Erythroblast (primary cell): ENCODE results near the gene COG7.

ENCODE experiments used
- GATA1 ChIP-seq: IDR thresholded peaks from 2 replicates; pipeline ENCODE4 v1.6.1; 2011; ENCODE audit warnings: low read depth, mild to moderate bottlenecking, control low read depth, low read length, moderate library complexity
- POLR2A ChIP-seq: IDR thresholded peaks from 2 replicates; pipeline ENCODE4 v1.6.1; 2011; ENCODE audit warnings: mild to moderate bottlenecking, low read length

GRCh38 chr16:23359092-23359760 lies 93.8 kb downstream of the COG7 start:
- TF ChIP-seq POLR2A (no peak), GATA1 (no peak)
